MM.1S (cell line): ENCODE results near the gene CDRT15.

Experiments
- CTCF ChIP-seq: fragments of 300-600 bp; sonication (generic); IDR thresholded peaks from 2 replicates; pipeline ENCODE4 v1.5.1; 2016; ENCODE audit warnings: antibody characterized with exemption, low read length, mixed read lengths
- EZH2 ChIP-seq: fragments of 300-600 bp; sonication (generic); optimal IDR thresholded peaks from 2 replicates; pipeline ENCODE3; 2017; ENCODE audit warnings: low read depth, mild to moderate bottlenecking, antibody characterized with exemption, low read length, mixed read lengths

GRCh38 chr17:14214271-14214670 lies 22.4 kb downstream of the CDRT15 start:
- TF ChIP-seq CTCF (no peak), EZH2 (no peak)
